ENCODE results near the gene BCOR. TPM values are rescaled to one million over a fixed set of nuclear protein-coding genes. Genes with fewer than 3 reads are reported as not detected.

Gene BCOR
- total and polyA plus RNA-seq, 9 of the 15 experiments (the other 6 are each of a cell fraction or from before 2014, with no cell fraction given): 27.5 to 113 (median 37.6) TPM

- H3K79me2 ChIP-seq (ENCODE audit: control insufficient read depth, insufficient read depth, low read length): no peaks in the 10 kb centered on the region
- H3K9ac ChIP-seq (ENCODE audit: insufficient read depth in 1 of 2, low read depth in 2 of 2, low read length in 2 of 2): no peak overlapping the region
- POLR2A ChIA-PET: no interaction called here
- no peak overlapping the region for H2AFZ ChIP-seq (ENCODE audit: low read depth, low read length)
- H3K4me3 ChIP-seq: no peak overlapping the region
- in situ Hi-C loops (cut with MboI) (no loop called here), intact Hi-C loops (cut with micrococcal nuclease) (no loop called here)
- DNase-seq (ENCODE audit: extremely low read depth in 1 of 4, low spot score in 3 of 4) (no peak), ATAC-seq (no peak), FAIRE-seq (no peak)
- H3K27ac ChIP-seq (ENCODE audit: extremely low read depth, low read depth, low read length): no peak overlapping the region
- TF ChIP-seq ZNF398 (CRISPR knock-in tag; IDR thresholded peaks at IDR 0.05): no peak
- TF ChIP-seq RUNX1 (IDR thresholded peaks at IDR 0.05; ENCODE audit: low read depth): no peak
- no peak for TF ChIP-seq FOXJ3 (CRISPR knock-in tag; IDR thresholded peaks at IDR 0.05)
- no peak for TF ChIP-seq BRF2 (IDR thresholded peaks at IDR 0.05; ENCODE audit: borderline replicate concordance, insufficient read depth, insufficient read length)
- no peak for TF ChIP-seq MTF1 (CRISPR knock-in tag; IDR thresholded peaks at IDR 0.05; ENCODE audit: borderline replicate concordance)
- TF ChIP-seq BCOR (IDR thresholded peaks at IDR 0.05): no peak
- no peak for TF ChIP-seq EP300 (IDR thresholded peaks at IDR 0.05; ENCODE audit: low read length)
- no peak for TF ChIP-seq PHB2 (IDR thresholded peaks at IDR 0.05; ENCODE audit: low read depth)
- no peak for TF ChIP-seq U2AF1 (optimal IDR thresholded peaks at IDR 0.05; ENCODE audit: low read depth, low read length)
- TF ChIP-seq ATF3 (IDR thresholded peaks at IDR 0.05): no peak
- TF ChIP-seq ATF3 (CRISPR knock-in tag; conservative IDR thresholded peaks at IDR 0.05): no peak
- TF ChIP-seq ZSCAN32 (CRISPR knock-in tag; IDR thresholded peaks at IDR 0.05): no peak
- TF ChIP-seq NR2C2 (CRISPR knock-in tag; IDR thresholded peaks at IDR 0.05): no peak
- no peak for TF ChIP-seq NR2C2 (tag; IDR thresholded peaks at IDR 0.05)
- TF ChIP-seq VEZF1 (CRISPR knock-in tag; IDR thresholded peaks at IDR 0.05): no peak
- H3K27me3 ChIP-seq (ENCODE audit: control insufficient read depth in 2 of 2, insufficient read depth in 2 of 2, low read length in 2 of 2): no peaks in the 10 kb centered on the region
- CTCF ChIA-PET (ENCODE audit: low intra/inter-chr PET ratio): no interaction called here
- 0% methylated on average over 1 of the region's 6 CpGs for WGBS (ENCODE audit: insufficient coverage, low coverage, missing lambda C conversion rate)
- no peak overlapping the region for H3K4me2 ChIP-seq (ENCODE audit: insufficient read depth, low read length)
- H3K4me1 ChIP-seq (replicated peaks in 1 of 2; ENCODE audit: control insufficient read depth in 2 of 2, insufficient read depth in 2 of 2, low read length in 2 of 2): no peaks in the 10 kb centered on the region; a peak in 1 of 5 replicates
- H3K36me3 ChIP-seq (ENCODE audit: control insufficient read depth, insufficient read depth, low read length): no peaks in the 10 kb centered on the region
- no peaks in the 10 kb centered on the region for H3K9me3 ChIP-seq (replicated peaks; ENCODE audit: control insufficient read depth, insufficient read depth, low read depth, low read length)
- BruUV-seq (replicated peaks): no TSS peak
- H4K20me1 ChIP-seq (replicated peaks; ENCODE audit: control insufficient read depth, insufficient read depth, low read length): no peaks in the 10 kb centered on the region
- no peaks in the 10 kb centered on the region for H3K9me1 ChIP-seq (ENCODE audit: control insufficient read depth, insufficient read depth, low read length)
Measured at GRCh38 chrX:40041915-40042314, 55.8 kb downstream of the BCOR start.
